ENCODE data around the gene IL9R.

GRCh38 chrX:155956649-155957048 lies 40.8 kb upstream of the IL9R start:
- TF ChIP-seq GATA2 (IDR thresholded peaks at IDR 0.05; ENCODE audit: low read depth, low read length), result no peak
- no peak for TF ChIP-seq GATA3 (IDR thresholded peaks at IDR 0.05; ENCODE audit: low read depth, low read length)
